ENCODE data around the gene CLCN7. TPM values are rescaled to one million over a fixed set of nuclear protein-coding genes. Genes with fewer than 3 reads are reported as not detected.

Gene CLCN7, protein sequence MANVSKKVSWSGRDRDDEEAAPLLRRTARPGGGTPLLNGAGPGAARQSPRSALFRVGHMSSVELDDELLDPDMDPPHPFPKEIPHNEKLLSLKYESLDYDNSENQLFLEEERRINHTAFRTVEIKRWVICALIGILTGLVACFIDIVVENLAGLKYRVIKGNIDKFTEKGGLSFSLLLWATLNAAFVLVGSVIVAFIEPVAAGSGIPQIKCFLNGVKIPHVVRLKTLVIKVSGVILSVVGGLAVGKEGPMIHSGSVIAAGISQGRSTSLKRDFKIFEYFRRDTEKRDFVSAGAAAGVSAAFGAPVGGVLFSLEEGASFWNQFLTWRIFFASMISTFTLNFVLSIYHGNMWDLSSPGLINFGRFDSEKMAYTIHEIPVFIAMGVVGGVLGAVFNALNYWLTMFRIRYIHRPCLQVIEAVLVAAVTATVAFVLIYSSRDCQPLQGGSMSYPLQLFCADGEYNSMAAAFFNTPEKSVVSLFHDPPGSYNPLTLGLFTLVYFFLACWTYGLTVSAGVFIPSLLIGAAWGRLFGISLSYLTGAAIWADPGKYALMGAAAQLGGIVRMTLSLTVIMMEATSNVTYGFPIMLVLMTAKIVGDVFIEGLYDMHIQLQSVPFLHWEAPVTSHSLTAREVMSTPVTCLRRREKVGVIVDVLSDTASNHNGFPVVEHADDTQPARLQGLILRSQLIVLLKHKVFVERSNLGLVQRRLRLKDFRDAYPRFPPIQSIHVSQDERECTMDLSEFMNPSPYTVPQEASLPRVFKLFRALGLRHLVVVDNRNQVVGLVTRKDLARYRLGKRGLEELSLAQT
- total RNA-seq (2022; extraction: Qiagen RNA extraction) = 41.1 to 73.1 TPM (median 66.8 TPM) in 5 replicates

DNA sequence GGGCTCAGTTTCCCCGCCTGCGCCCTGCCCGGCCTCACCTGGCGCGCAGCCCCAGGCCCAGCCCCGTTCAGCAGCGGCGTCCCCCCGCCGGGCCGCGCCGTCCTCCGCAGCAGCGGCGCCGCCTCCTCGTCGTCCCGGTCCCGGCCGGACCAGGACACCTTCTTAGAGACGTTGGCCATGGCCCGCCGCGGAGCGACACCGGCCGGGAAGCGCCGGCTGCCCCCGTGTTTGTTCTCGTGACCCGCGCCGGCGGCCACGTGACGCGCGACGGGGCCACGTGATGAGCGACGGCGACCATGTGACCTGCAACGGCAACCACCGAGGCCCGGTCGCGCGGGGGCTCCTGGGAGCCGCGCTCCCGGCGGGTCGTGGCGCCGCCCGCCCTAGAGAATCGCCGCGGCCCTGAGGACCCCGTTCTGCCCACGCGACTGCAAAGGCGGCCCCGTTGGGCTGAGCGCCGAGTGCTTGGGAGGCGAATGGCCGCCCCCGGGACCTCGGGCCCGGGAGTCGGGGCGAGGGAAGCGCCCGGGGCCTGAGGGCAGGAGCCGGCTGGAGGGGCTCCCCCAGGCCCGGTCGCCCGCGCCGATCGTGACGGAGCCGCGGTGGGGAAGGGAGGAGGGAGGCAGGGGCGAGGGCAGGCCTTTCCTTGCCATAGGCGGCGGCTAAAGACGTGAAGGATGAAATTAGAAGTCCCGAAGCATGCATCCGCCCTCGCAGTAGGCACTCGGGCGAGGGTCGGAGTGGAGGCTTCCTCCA is at the start of gene CLCN7:
Gene CLCN7 (minus strand): TSS at position 233 of the 756 bp plus-strand sequence. CDS start 54 bp downstream, at position 179.

DNA sequence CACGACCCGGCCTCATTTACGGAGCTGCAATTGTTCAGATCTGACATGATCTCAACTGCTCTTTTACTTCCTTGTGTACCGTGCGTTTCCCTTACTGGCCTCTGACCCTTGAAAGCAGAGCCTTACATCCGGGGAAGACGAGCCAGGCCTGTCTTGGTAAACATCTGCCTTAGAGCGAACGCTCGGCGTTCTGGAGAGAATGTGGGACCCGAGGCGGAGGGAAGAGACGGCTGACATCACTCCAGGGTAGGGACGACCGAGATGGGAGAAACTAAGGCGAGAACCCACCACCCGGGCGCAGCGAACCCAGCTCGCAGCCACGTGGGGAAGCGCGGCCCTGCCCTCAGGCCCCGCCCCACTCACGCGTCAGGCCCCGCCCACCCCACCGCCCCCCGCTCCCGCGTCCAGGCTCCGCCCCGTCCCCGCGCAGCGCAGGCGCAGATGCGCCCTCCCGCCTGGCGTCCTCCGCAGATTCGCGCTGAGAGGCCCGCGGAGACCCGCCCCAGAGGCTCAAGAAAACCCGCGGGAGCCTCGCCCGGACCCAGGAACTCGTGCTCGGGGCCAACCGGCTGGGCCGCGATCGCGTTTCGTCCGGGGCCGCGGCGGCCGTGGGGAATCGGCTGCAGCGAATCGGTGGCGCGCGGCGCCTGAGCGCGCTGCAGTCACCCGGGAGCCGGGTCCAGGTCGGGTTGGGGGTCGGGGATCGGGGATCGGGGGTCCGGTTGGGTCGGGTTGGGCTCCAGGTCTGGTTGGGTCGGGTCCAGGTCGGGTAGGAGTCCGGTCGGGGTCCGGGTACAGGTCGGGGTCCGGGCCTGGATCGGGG is 18.3 kb upstream of the CLCN7 start, which contains the start of gene TELO2:
Gene TELO2 (plus strand): TSS at position 438 of the 823 bp plus-strand sequence. CDS start 922 bp downstream, outside the sequence.

DNA sequence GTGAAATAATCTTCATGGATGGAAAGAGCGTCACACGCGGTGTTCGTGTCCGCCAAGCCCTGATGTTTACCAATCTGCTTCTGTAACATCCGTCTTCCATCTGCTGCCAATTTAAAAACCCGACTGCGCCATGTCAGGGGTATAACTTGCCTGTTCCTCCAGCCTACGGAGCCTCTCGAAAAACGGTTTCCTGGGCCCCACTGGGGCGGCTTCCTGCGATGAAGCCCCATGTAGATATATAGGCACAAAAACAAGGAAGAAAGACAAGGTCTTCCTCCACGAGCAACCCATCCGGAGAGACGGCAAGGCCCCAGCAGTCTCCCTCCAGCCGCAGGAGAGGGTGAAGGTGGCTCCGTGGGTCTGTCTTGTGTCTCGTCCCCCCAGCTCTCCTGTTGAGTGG is 13.8 kb upstream of the CLCN7 start, which contains the start of gene PTX4:
Gene PTX4 (minus strand): TSS at position 326 of the 400 bp plus-strand sequence. CDS start 35 bp downstream, at position 291.

GRCh38 chr16:1443980-1444729 is 30.7 kb downstream of the CLCN7 start, which contains the start of gene CCDC154:
Gene CCDC154 (minus strand): TSS chr16:1444556. CDS start chr16:1444322, 234 bp downstream.

GRCh38 chr16:1430759-1431496 is 43.9 kb downstream of the CLCN7 start, which contains the start of gene PERCC1:
Gene PERCC1 (plus strand): TSS chr16:1431078. CDS start chr16:1432594, 1,516 bp downstream.

GRCh38 chr16:1414532-1415260 is 60.1 kb downstream of the CLCN7 start, which contains the start of gene UNKL:
Gene UNKL (minus strand): TSS chr16:1414704. CDS start chr16:1414691, 13 bp downstream.

Other genes with a start within 250 kb of the CLCN7 start
- gene TPSG1, start 249.8 kb downstream of the CLCN7 start, total RNA-seq (2022; extraction: Qiagen RNA extraction) = 0.08 to 0.09 TPM in 2 of 5 replicates, not detected in the others
- 0.12 TPM in 1 of 5 replicates, not detected in the others for gene TPSB2, start 244.8 kb downstream of the CLCN7 start, total RNA-seq (2022; extraction: Qiagen RNA extraction)
- gene TPSAB1, start 234.3 kb downstream of the CLCN7 start, total RNA-seq (2022; extraction: Qiagen RNA extraction) = 0.11 to 0.27 TPM (median 0.13 TPM) in 3 of 5 replicates, not detected in the others
- gene TPSD1, start 219.0 kb downstream of the CLCN7 start, total RNA-seq (2022; extraction: Qiagen RNA extraction) = not detected in 5 replicates
- 161 to 189 TPM (median 172 TPM) in 5 replicates for gene UBE2I, start 165.4 kb downstream of the CLCN7 start, total RNA-seq (2022; extraction: Qiagen RNA extraction)
- gene BAIAP3, start 141.4 kb downstream of the CLCN7 start, total RNA-seq (2022; extraction: Qiagen RNA extraction) = 0.39 to 1.1 TPM (median 0.97 TPM) in 5 replicates
- gene TSR3, start 123.2 kb downstream of the CLCN7 start, total RNA-seq (2022; extraction: Qiagen RNA extraction) = 57.0 to 92.2 TPM (median 86.4 TPM) in 5 replicates
- gene GNPTG, start 123.1 kb downstream of the CLCN7 start, total RNA-seq (2022; extraction: Qiagen RNA extraction) = 22.2 to 36.5 TPM (median 32.1 TPM) in 5 replicates
- 17.3 to 29.2 TPM (median 26.5 TPM) in 5 replicates for gene UNKL, start 60.3 kb downstream of the CLCN7 start, total RNA-seq (2022; extraction: Qiagen RNA extraction)
- 33.1 to 35.0 TPM (median 33.9 TPM) in 5 replicates for gene UQCC4, start 54.3 kb downstream of the CLCN7 start, total RNA-seq (2022; extraction: Qiagen RNA extraction)
- not detected in 5 replicates for gene PERCC1, start 44.0 kb downstream of the CLCN7 start, total RNA-seq (2022; extraction: Qiagen RNA extraction)
- gene CCDC154, start 30.5 kb downstream of the CLCN7 start, total RNA-seq (2022; extraction: Qiagen RNA extraction) = 0.07 to 0.34 TPM (median 0.11 TPM) in 5 replicates
- not detected in 5 replicates for gene PTX4, start 13.9 kb upstream of the CLCN7 start, total RNA-seq (2022; extraction: Qiagen RNA extraction)
- 22.4 to 37.9 TPM (median 33.0 TPM) in 5 replicates for gene TELO2, start 18.3 kb upstream of the CLCN7 start, total RNA-seq (2022; extraction: Qiagen RNA extraction)
- 0.07 to 0.17 TPM (median 0.11 TPM) in 5 replicates for gene TMEM204, start 58.6 kb upstream of the CLCN7 start, total RNA-seq (2022; extraction: Qiagen RNA extraction)
- gene IFT140, start 137.0 kb upstream of the CLCN7 start, total RNA-seq (2022; extraction: Qiagen RNA extraction) = 7.3 to 11.3 TPM (median 8.7 TPM) in 5 replicates
- gene CRAMP1, start 137.3 kb upstream of the CLCN7 start, total RNA-seq (2022; extraction: Qiagen RNA extraction) = 9.8 to 18.9 TPM (median 15.6 TPM) in 5 replicates
- gene JPT2, start 203.3 kb upstream of the CLCN7 start, total RNA-seq (2022; extraction: Qiagen RNA extraction) = 173 to 201 TPM (median 193 TPM) in 5 replicates
- 25.5 to 71.3 TPM (median 51.4 TPM) in 5 replicates for gene MAPK8IP3, start 231.2 kb upstream of the CLCN7 start, total RNA-seq (2022; extraction: Qiagen RNA extraction)